ENCODE measurements around the gene METRNL. TPM values are rescaled to one million over a fixed set of nuclear protein-coding genes. Genes with fewer than 3 reads are reported as not detected.

Gene METRNL
- total and polyA plus RNA-seq, 2 experiments from 2014 or later: 30.0 to 44.1 TPM

DNA sequence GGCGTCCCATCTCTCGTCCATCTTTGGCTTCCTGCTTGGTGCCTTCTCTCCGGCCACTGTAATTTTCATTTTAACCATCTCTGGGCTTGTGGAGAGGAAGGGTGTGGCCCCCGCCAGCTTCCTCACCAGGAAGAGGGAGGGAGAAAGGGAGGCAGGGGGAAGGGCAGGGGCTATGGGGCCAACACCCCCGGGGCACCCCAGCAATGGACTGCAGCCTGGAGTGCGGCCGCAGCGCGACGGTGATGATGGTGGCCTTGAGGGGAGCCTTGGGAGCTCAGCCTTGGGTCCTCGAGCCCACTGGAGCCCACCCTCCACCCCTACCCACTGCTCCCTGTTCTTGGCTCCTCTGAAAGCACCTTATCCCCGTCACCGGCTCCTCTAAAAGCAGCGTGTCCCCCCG lies 9.5 kb downstream of the METRNL start:
- no peaks in the 10 kb centered on the region for H3K4me1 ChIP-seq (ENCODE audit: low read depth)
- no peaks in the 10 kb centered on the region for H3K9me3 ChIP-seq (ENCODE audit: low read depth)
- DNase-seq (ENCODE audit: low read depth in 1 of 2, low spot score in 1 of 2): no peak
- no peak overlapping the region for H3K27ac ChIP-seq
- TF ChIP-seq, protein P1, sequence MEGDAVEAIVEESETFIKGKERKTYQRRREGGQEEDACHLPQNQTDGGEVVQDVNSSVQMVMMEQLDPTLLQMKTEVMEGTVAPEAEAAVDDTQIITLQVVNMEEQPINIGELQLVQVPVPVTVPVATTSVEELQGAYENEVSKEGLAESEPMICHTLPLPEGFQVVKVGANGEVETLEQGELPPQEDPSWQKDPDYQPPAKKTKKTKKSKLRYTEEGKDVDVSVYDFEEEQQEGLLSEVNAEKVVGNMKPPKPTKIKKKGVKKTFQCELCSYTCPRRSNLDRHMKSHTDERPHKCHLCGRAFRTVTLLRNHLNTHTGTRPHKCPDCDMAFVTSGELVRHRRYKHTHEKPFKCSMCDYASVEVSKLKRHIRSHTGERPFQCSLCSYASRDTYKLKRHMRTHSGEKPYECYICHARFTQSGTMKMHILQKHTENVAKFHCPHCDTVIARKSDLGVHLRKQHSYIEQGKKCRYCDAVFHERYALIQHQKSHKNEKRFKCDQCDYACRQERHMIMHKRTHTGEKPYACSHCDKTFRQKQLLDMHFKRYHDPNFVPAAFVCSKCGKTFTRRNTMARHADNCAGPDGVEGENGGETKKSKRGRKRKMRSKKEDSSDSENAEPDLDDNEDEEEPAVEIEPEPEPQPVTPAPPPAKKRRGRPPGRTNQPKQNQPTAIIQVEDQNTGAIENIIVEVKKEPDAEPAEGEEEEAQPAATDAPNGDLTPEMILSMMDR (IDR thresholded peaks at IDR 0.05; ENCODE audit: low read depth, low read length): no peak
- H3K36me3 ChIP-seq: no peaks in the 10 kb centered on the region
- H3K27me3 ChIP-seq: no peaks in the 10 kb centered on the region
- H3K4me3 ChIP-seq: no peak overlapping the region

DNA sequence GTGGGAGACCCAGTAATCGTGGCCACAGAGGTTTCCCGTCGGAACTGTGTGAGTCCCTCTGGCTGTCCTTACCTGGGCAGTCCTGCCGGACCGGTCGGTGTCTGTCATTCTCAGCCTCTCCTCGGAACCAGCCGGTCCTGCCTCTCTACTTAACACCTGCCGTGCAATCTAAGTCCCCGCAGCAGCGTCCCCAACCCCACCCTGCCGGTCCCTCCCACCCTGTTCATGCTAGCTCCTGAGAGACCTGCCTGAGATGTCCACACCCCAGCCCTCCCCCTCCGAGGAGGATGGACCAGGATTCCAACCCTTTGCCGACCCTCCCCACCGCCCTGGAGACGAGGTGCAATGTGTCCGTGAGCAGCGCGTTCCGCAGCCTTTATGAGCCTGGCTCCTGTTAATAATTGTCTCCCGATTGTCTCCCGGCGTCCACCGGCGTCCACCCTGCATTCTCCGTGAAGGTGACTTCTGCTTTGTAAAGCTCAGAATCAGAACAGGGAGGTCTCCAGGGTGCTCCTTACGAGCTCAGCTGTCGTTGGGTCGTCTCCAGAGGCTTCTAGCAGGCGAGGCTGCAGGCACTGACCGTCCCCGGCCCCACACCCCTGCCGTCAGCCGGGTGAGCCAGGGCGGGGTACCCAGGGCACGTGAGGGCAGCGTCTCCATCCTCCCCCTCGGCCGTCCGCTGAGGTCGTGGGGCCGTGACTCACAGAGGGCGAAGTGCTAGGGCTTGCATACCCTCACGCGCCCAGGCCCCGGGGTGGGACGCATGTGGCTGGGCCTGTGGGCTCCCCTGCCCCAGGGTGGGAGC lies 10.1 kb downstream of the METRNL start:
- TF ChIP-seq, protein P1 (IDR thresholded peaks at IDR 0.05; ENCODE audit: low read depth, low read length): no peak
- Histone ChIP-seq H3K4me1 (ENCODE audit: low read depth) (no peaks in the 10 kb centered on the region), H3K36me3 (no peaks in the 10 kb centered on the region), H3K27ac (no peak overlapping the region), H3K4me3 (no peak overlapping the region), H3K9me3 (ENCODE audit: low read depth) (no peaks in the 10 kb centered on the region), H3K27me3 (no peaks in the 10 kb centered on the region)
- no peak for DNase-seq (ENCODE audit: low read depth in 1 of 2, low spot score in 1 of 2)

DNA sequence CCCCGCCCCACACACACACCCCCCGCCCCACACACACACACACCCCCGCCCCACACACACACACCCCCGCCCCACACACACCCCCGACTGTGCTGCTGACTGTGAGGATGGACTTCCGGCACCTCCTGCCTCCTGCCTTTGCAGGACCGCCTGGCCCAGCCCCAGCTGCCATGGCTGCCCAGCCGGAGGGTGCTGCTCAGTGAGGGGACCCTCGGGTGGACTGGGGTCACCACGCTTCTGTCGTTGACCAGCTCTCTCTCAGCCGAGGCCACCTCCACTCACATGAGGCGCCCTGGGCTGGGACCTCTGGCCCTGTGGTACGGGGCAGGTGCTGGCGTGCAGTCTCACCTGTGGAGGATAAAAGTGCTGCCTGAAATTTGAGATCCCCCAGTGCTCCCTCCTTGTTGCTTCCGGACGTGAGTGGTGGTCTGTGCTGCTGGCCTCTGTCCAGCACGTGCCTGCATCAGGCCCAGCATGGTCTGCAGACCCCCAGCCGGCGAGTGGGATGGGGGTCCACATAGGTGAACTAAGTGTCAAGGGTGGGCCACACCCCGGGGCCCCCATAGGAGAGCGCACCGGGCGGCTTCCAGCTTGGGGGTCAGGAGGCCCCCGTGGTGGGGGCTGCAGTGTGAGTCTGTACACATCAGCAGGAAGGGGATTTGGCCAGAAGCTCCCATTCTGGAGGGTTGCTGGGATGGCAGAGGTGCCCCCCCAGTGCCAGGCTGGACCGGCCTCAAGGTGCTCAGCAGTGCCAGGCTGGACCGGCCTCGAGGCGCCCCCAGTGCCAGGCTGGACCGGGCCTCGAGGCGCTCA lies 11.2 kb downstream of the METRNL start:
- Histone ChIP-seq H3K4me1 (ENCODE audit: low read depth) (no peaks in the 10 kb centered on the region), H3K4me3 (no peak overlapping the region), H3K27me3 (no peaks in the 10 kb centered on the region), H3K9me3 (ENCODE audit: low read depth) (no peaks in the 10 kb centered on the region), H3K27ac (no peak overlapping the region), H3K36me3 (no peaks in the 10 kb centered on the region)
- TF ChIP-seq, protein P1 (IDR thresholded peaks at IDR 0.05; ENCODE audit: low read depth, low read length): no peak
- DNase-seq (ENCODE audit: low read depth in 1 of 2, low spot score in 1 of 2): no peak

- no peaks in the 10 kb centered on the region for H3K9me3 ChIP-seq (ENCODE audit: low read depth)
- DNase-seq (ENCODE audit: low read depth in 1 of 2, low spot score in 1 of 2): no peak
- no peak overlapping the region for H3K27ac ChIP-seq
- TF ChIP-seq, protein P1 (IDR thresholded peaks at IDR 0.05; ENCODE audit: low read depth, low read length): no peak
- no peak overlapping the region for H3K4me3 ChIP-seq
- H3K36me3 ChIP-seq: no peaks in the 10 kb centered on the region
- no peaks in the 10 kb centered on the region for H3K27me3 ChIP-seq
- H3K4me1 ChIP-seq (ENCODE audit: low read depth): no peaks in the 10 kb centered on the region
Measured at GRCh38 chr17:83091257-83092141, 12.1 kb downstream of the METRNL start.

DNA sequence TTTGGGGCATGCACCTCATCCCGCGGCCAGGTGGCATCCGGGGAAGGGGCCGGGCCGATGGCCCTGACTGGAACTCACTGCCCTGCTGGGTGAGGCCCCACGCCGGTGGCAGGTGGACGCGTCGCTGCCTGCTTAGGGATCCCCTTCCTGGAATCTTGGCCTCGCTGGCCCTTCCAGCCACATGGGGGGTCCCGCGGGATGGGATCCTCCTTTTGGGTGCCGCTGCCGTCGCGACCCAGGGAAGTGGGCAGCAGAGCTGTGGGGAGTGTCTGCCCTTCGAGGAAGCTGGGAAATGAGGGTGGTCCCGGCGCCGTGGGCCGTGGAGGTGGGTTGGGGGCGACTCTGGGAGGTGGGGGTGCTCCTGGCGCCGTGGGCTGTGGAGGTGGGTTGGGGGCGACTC lies 12.8 kb downstream of the METRNL start:
- no peaks in the 10 kb centered on the region for H3K4me1 ChIP-seq (ENCODE audit: low read depth)
- DNase-seq (ENCODE audit: low read depth in 1 of 2, low spot score in 1 of 2): no peak
- no peaks in the 10 kb centered on the region for H3K27me3 ChIP-seq
- H3K9me3 ChIP-seq (ENCODE audit: low read depth): no peaks in the 10 kb centered on the region
- no peak overlapping the region for H3K4me3 ChIP-seq
- H3K27ac ChIP-seq: no peak overlapping the region
- TF ChIP-seq, protein P1 (IDR thresholded peaks at IDR 0.05; ENCODE audit: low read depth, low read length): no peak
- H3K36me3 ChIP-seq: no peaks in the 10 kb centered on the region

All from cardiac muscle cell (in vitro differentiated cells and primary cell).